ENCODE results near the gene BAD.
A peak's percentile ranks its signal among the peaks of the same experiment; 100 is the strongest.

The BAD gene

GRCh38 chr11:64275031-64275800 lies 9.2 kb downstream of the BAD start:
- DNase-seq: no peak

- peak; percentile 97 for DNase-seq
Measured at GRCh38 chr11:64269540-64270220, 14.8 kb downstream of the BAD start.

- DNase-seq: peak; percentile 48
Measured at GRCh38 chr11:64268893-64269539, 15.4 kb downstream of the BAD start.

- no peak for DNase-seq
Measured at GRCh38 chr11:64268025-64268892, 16.2 kb downstream of the BAD start.

- no peak for DNase-seq
Measured at GRCh38 chr11:64267207-64267945, 17.1 kb downstream of the BAD start.

GRCh38 chr11:64266339-64266738 lies 18.1 kb downstream of the BAD start:
- DNase-seq: no peak

- no peak for DNase-seq
Measured at GRCh38 chr11:64265176-64266160, 19.0 kb downstream of the BAD start.

GRCh38 chr11:64264371-64264852 lies 20.1 kb downstream of the BAD start:
- DNase-seq: no peak

GRCh38 chr11:64263947-64264317 lies 20.5 kb downstream of the BAD start:
- no peak for DNase-seq

GRCh38 chr11:64263021-64263946 lies 21.2 kb downstream of the BAD start:
- DNase-seq: no peak

- no peak for DNase-seq
Measured at GRCh38 chr11:64262271-64263002, 22.0 kb downstream of the BAD start.

GRCh38 chr11:64261556-64262080 lies 22.8 kb downstream of the BAD start:
- no peak for DNase-seq

GRCh38 chr11:64260147-64260708 lies 24.2 kb downstream of the BAD start:
- DNase-seq: no peak

GRCh38 chr11:64259533-64260067 lies 24.9 kb downstream of the BAD start:
- DNase-seq: no peak

GRCh38 chr11:64258946-64259532 lies 25.4 kb downstream of the BAD start:
- DNase-seq: no peak

- no peak for DNase-seq
Measured at GRCh38 chr11:64258356-64258755, 26.1 kb downstream of the BAD start.

- no peak for DNase-seq
Measured at GRCh38 chr11:64256300-64256699, 28.2 kb downstream of the BAD start.

Measured in CD4-positive, alpha-beta T cell treated with Interferon gamma for 1 hour (primary cell).